22Rv1 (cell line): Measurements from ENCODE around the gene MTM1.

Source experiments
- H3K27ac ChIP-seq: fragments of 450-650 bp; 2 replicates; pipeline ENCODE4 v1.5.1; 2017
- CTCF ChIP-seq: fragments of 450-650 bp; IDR thresholded peaks from 2 replicates; pipeline ENCODE4 v1.5.1; 2017; ENCODE audit warnings: mild to moderate bottlenecking
- ZFX ChIP-seq: fragments of 450-650 bp; IDR thresholded peaks from 2 replicates; pipeline ENCODE4 v1.6.1; 2017; ENCODE audit warnings: antibody characterized with exemption, borderline replicate concordance

MTM1 gene

GRCh38 chrX:150651906-150652305, 83.5 kb downstream of the MTM1 start:
- H3K27ac ChIP-seq, result no peak overlapping the region
- no peak for TF ChIP-seq ZFX
- TF ChIP-seq CTCF, result no peak

- H3K27ac ChIP-seq, result no peak overlapping the region
- no peak for TF ChIP-seq ZFX
- no peak for TF ChIP-seq CTCF
Measured at GRCh38 chrX:150655788-150656187, 87.4 kb downstream of the MTM1 start.

- TF ChIP-seq CTCF, result no peak
- no peak for TF ChIP-seq ZFX
- no peak overlapping the region for H3K27ac ChIP-seq
Measured at GRCh38 chrX:150663073-150663472, 94.7 kb downstream of the MTM1 start.

- no peak for TF ChIP-seq CTCF
- TF ChIP-seq ZFX, result no peak
- no peak overlapping the region for H3K27ac ChIP-seq
Measured at GRCh38 chrX:150664290-150664689, 95.9 kb downstream of the MTM1 start.

- H3K27ac ChIP-seq, result no peak overlapping the region
- no peak for TF ChIP-seq ZFX
- TF ChIP-seq CTCF, result no peak
Measured at GRCh38 chrX:150676221-150676620, 107.8 kb downstream of the MTM1 start.

- no peak overlapping the region for H3K27ac ChIP-seq
- TF ChIP-seq CTCF, result peak; percentile 61
- TF ChIP-seq ZFX, result no peak
Measured at GRCh38 chrX:150680974-150681373, 112.6 kb downstream of the MTM1 start.

- TF ChIP-seq ZFX (no peak), CTCF (no peak)
Measured at GRCh38 chrX:150683112-150683511, 114.7 kb downstream of the MTM1 start.

More at GRCh38 chrX:150683112-150683511, 114.7 kb downstream of the MTM1 start:
- H3K27ac ChIP-seq, result no peak overlapping the region
